RWPE2 (cell line): ENCODE data around the gene ABCA2.

Source experiments
- ATAC-seq: fragments of 200-7000 bp; cut with Tn5 transposase; 3 replicates; pipeline ENCODE4 v1.9.1; 2021; ENCODE audit warnings: low read depth
- DNase-seq: peaks from one replicate; pipeline ENCODE4 v3.0.0-alpha.2; 2020; ENCODE audit warnings: low spot score
- H3K27ac ChIP-seq: fragments of 450-650 bp; 2 replicates; pipeline ENCODE4 v1.5.1; 2017; ENCODE audit warnings: mild to moderate bottlenecking; ENCODE audit not compliant: poor library complexity, severe bottlenecking
- H3K27me3 ChIP-seq: fragments of 250-450 bp; sonication (Bioruptor Pico); 2 replicates; pipeline ENCODE4 v1.5.1; 2021; ENCODE audit warnings: mild to moderate bottlenecking, moderate library complexity; ENCODE audit not compliant: insufficient read depth, poor library complexity, severe bottlenecking
- H3K36me3 ChIP-seq: fragments of 250-450 bp; sonication (Bioruptor Pico); 2 replicates; pipeline ENCODE4 v1.5.1; 2020; ENCODE audit warnings: low read depth, mild to moderate bottlenecking, moderate library complexity
- H3K4me1 ChIP-seq: fragments of 250-450 bp; sonication (Bioruptor Pico); 2 replicates; pipeline ENCODE4 v1.5.1; 2021; ENCODE audit warnings: mild to moderate bottlenecking, moderate library complexity; ENCODE audit not compliant: insufficient read depth, poor library complexity, severe bottlenecking
- H3K4me3 ChIP-seq: fragments of 250-450 bp; sonication (Bioruptor Pico); 2 replicates; pipeline ENCODE4 v1.5.1; 2021; ENCODE audit warnings: mild to moderate bottlenecking, moderate library complexity; ENCODE audit not compliant: severe bottlenecking
- H3K9me3 ChIP-seq: fragments of 250-450 bp; sonication (Bioruptor Pico); 2 replicates; pipeline ENCODE4 v1.5.1; 2021; ENCODE audit warnings: mild to moderate bottlenecking, moderate library complexity; ENCODE audit not compliant: severe bottlenecking
- CTCF ChIP-seq: fragments of 450-650 bp; IDR thresholded peaks from one replicate; pipeline ENCODE4 v1.5.1; 2017; ENCODE audit warnings: mild to moderate bottlenecking, moderate library complexity; ENCODE audit not compliant: poor library complexity, severe bottlenecking

The ABCA2 gene

GRCh38 chr9:136958473-136958872 lies 69.6 kb downstream of the ABCA2 start:
- no peaks in the 10 kb centered on the region for H3K4me1 ChIP-seq
- no peak for TF ChIP-seq CTCF
- no peak overlapping the region for H3K27ac ChIP-seq
- ATAC-seq, result no peak
- no peak overlapping the region for H3K4me3 ChIP-seq
- DNase-seq, result no peak
- H3K36me3 ChIP-seq, result no peaks in the 10 kb centered on the region
- no peaks in the 10 kb centered on the region for H3K27me3 ChIP-seq
- H3K9me3 ChIP-seq, result no peaks in the 10 kb centered on the region

GRCh38 chr9:136957901-136958300 lies 70.1 kb downstream of the ABCA2 start:
- no peaks in the 10 kb centered on the region for H3K36me3 ChIP-seq
- TF ChIP-seq CTCF, result no peak
- DNase-seq, result no peak
- H3K27me3 ChIP-seq, result no peaks in the 10 kb centered on the region
- no peak for ATAC-seq
- no peak overlapping the region for H3K27ac ChIP-seq
- no peaks in the 10 kb centered on the region for H3K9me3 ChIP-seq
- H3K4me3 ChIP-seq, result no peak overlapping the region
- H3K4me1 ChIP-seq, result no peaks in the 10 kb centered on the region

DNA sequence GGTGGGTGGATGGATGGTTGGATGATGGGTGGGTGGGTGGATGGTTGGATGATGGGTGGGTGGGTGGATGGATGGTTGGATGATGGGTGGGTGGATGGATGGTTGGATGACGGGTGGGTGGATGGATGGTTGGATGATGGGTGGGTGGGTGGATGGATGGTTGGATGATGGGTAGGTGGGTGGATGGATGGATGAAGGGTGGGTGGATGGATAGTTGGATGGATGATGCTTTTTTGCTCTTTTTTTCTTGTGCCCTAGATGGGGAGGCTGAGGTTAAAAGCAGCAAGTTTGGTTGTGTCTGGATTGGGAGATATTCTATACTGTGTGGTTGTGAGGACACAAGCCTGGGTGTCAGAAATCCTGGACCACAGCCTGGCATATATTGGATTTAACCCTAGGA lies 70.6 kb downstream of the ABCA2 start:
- no peak for TF ChIP-seq CTCF
- ATAC-seq (no peak), DNase-seq (no peak)
- Histone ChIP-seq H3K36me3 (no peaks in the 10 kb centered on the region), H3K4me3 (no peak overlapping the region), H3K27ac (no peak overlapping the region), H3K9me3 (no peaks in the 10 kb centered on the region), H3K4me1 (no peaks in the 10 kb centered on the region), H3K27me3 (no peaks in the 10 kb centered on the region)
